GM18907 (cell line): ENCODE data around the gene ENPEP.

Experiments used
- ATAC-seq: cut with Tn5 transposase; IDR thresholded peaks from one replicate; pipeline ENCODE4 v1.9.1; 2021; ENCODE audit warnings: mild to moderate bottlenecking, moderate library complexity; ENCODE audit not compliant: unreplicated experiment

Gene ENPEP

GRCh38 chr4:110596431-110596830 lies 120.5 kb downstream of the ENPEP start:
- no peak for ATAC-seq

- ATAC-seq = no peak
These were observed 121.6 kb downstream of the ENPEP start for GRCh38 chr4:110597582-110597981.

GRCh38 chr4:110602061-110602460 lies 126.1 kb downstream of the ENPEP start:
- ATAC-seq = no peak

GRCh38 chr4:110605077-110605476 lies 129.1 kb downstream of the ENPEP start:
- ATAC-seq = no peak

- ATAC-seq = no peak
These were observed 133.2 kb downstream of the ENPEP start for GRCh38 chr4:110609044-110609750.

- peak; percentile 8 for ATAC-seq
These were observed 134.6 kb downstream of the ENPEP start for GRCh38 chr4:110610620-110610939.

GRCh38 chr4:110610940-110611831 lies 135.2 kb downstream of the ENPEP start:
- ATAC-seq = peak; percentile 95

GRCh38 chr4:110611968-110612447 lies 136.1 kb downstream of the ENPEP start:
- ATAC-seq = no peak

- no peak for ATAC-seq
These were observed 136.8 kb downstream of the ENPEP start for GRCh38 chr4:110612631-110613269.

GRCh38 chr4:110613745-110614144 lies 137.8 kb downstream of the ENPEP start:
- ATAC-seq = no peak

- ATAC-seq = no peak
These were observed 138.4 kb downstream of the ENPEP start for GRCh38 chr4:110614173-110614963.
